ENCODE results near the gene CELA2B.
"Not testable (repeated sequence)": the region's sequence is repeated elsewhere in the genome, so short reads cannot be mapped to it uniquely, and the experiment has no call there.

CELA2B gene

GRCh38 chr1:15475752-15476314 lies at the start of gene CELA2B:
TSS of gene CELA2B (plus strand) at chr1:15476104. CDS start at chr1:15476126, 22 bp downstream.
- no peak for DNase-seq

GRCh38 chr1:15426492-15427279 lies 49.2 kb upstream of the CELA2B start:
- DNase-seq, result no peak

- DNase-seq, result no peak
Observed at GRCh38 chr1:15427280-15427666, 48.6 kb upstream of the CELA2B start.

DNA sequence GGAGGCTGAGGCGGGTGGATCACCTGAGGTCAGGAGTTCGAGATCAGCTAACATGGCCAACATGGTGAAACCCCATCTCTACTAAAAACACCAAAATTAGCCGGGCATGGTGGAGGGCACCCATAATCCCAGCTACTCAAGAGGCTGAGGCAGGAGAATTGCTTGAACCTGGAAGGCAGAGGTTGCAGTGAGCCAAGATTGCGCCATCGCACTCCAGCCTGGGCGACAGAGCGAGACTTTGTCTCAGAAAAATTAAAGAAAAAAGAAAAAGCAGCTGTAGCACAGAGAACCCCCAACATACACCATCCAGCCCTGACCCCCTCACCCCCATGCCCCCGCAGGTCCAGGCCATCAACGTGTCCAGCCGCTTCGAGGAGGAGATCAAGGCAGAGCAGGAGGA lies 47.7 kb upstream of the CELA2B start:
- DNase-seq, result not testable (repeated sequence)

DNA sequence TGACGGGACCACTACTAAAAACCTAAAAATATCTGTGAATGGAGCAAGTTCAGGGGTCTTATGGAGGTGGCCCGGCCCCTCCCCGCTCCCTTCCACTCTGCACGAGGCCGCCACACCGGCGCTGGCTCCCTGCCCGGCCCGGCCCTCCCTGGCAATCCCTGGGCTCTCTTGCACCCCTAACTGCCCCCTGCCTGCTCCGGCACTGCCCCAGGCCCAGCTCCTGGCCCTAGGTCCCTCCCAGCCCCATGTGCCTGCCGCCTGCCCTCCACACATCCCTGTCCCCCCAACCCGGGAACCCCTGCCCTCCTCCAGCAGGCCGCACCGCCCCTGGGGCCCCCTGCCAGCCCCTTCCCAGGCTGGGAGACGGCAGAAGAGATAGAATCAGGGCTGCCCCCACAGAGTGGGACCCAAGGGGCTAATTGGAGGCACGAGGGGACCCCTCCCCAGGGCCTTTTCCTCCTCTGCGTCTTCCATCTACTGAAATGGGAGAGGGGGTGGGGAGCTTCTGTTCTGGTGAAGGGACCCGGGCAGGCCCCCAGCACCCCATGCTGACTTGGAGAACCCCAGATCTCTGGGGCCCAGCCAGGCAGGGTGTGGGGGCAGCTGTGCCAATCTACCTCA lies 47.0 kb upstream of the CELA2B start:
- DNase-seq, result no peak

DNA sequence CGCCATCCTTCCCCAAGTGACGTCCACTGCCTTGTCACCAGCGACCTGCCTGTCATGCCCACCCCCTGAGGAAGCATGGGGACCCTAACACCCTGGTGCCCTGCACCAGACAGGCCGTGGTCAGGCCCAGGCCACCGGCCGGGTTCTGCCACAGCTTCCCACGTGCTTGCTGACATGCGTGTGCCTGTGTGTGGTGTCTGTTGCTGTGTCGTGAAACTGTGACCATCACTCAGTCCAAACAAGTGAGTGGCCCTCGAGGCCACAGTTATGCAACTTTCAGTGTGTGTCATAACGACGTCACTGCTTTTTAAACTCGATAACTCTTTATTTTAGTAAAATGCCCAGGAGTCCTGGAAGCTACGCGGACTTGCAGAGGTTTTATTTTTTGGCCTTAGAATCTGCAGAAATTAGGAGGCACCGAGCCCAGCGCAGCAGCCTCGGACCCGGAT lies 46.2 kb upstream of the CELA2B start:
- no peak for DNase-seq

DNA sequence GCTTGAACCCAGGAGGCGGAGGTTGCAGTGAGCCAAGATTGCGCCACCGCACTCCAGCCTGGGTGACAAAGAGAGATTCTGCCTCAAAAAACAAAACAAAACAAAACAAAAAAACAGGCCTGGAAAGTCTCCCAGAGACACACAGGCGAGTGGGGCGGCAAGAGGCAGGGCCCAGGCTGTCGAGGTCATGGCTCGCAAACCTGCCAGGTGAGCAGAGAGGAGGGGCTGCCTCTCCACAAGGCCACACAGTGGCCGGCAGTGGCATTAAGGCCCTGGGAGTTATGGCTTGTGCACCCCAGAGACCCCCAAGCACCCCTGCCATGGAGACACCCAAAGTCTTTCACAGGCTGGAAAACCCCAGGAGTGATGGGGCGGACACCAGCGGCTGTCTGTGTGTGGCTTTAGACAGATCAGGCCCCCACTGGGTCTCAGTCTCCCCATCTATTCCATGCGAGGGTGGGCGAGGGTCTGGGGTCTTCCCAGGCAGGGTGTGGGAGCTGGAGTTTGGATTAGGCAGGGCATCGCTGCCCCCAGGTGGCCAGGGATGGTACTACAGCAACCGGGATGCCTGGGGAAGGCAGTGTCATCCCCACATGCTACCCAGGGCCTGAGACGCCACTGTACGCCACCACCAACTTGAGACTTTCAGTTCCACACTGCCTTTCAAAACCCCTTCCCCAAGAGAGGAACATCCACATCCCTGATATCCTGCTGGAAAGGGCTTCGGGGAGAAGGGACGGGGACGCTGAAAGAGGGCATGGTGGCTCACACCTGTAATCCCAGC lies 44.9 kb upstream of the CELA2B start:
- peak; percentile 80 for DNase-seq

DNA sequence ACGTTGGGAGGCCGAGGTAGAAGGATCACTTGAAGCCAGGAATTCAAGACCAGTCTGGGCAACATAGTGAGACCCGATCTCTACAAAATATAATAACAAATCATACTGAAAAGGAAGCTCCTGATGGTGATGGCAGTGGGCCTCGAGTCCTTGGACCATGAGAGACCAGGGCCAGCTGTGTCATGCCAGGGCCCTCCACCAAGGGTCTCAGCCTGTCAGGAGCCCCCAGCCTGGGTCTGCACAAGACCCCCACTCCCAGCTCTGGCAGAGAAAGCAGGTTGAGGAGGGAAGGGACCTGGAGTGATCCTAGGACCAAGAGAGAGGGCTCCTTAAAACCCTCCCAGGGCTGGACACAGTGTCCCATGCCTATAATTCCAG lies 44.3 kb upstream of the CELA2B start:
- no peak for DNase-seq

DNA sequence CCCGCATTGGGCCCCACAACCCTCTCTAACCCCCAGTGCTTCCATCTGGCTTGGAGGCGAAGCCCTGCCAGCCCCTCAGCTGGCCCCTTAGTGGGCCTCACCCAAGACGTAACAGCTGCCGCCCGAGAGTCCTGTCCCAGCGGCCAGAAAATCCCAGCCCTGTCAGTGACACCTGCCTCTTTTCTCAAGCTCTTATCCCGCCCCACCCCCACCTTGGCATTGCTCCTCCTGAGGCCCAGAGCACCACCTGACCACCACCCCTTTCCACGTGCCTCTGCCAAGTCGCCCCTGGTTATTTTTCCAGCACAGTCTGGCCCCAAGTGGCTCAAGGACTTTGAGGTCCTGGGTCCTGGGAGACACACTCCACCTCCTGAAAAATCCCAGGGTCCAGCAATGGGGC lies 43.6 kb upstream of the CELA2B start:
- no peak for DNase-seq

DNA sequence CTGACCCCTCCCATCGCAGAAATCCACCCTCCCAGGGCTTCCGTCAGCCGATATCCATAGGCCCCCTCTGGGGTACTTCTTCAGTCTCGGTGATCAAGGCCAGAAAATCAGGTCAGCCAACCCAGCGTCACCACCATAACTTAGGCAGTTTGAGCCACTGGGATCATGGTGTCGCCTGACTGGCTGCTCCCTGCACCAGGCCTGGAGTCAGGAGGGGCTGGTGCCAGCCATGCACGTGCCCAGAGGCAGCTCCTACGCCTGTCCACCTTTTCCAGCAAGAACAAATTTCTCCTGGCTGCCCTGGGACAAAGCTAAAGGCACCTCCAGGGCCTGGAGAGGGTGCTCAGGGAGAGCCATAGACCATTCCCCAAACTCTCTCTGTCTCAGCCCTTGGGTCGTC lies 42.4 kb upstream of the CELA2B start:
- no peak for DNase-seq

GRCh38 chr1:15434739-15435138 lies 41.2 kb upstream of the CELA2B start:
- DNase-seq, result not testable (repeated sequence)

GRCh38 chr1:15435239-15436077 lies 40.4 kb upstream of the CELA2B start:
- DNase-seq, result no peak

GRCh38 chr1:15436881-15437442 lies 38.9 kb upstream of the CELA2B start:
- DNase-seq, result no peak

DNA sequence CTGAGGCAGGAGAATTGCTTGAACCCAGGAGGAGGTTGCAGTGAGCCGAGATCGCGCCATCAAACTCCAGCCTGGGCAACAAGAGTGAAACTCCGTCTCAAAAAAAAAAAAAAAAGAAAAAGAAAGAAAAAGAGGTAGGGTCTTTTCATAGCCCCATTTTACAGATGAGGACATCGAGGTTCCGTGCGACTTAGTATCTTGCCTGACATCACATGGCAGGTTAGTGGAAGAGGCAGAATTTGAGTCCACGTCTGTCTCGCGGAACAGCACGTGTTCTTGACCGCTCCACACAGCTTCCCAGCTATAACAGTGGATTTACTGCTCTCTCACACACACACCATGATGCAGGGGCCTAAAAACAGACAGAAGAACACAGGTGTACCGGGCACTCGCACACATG lies 36.6 kb upstream of the CELA2B start:
- DNase-seq, result no peak

GRCh38 chr1:15440357-15440756 lies 35.5 kb upstream of the CELA2B start:
- DNase-seq, result no peak

DNA sequence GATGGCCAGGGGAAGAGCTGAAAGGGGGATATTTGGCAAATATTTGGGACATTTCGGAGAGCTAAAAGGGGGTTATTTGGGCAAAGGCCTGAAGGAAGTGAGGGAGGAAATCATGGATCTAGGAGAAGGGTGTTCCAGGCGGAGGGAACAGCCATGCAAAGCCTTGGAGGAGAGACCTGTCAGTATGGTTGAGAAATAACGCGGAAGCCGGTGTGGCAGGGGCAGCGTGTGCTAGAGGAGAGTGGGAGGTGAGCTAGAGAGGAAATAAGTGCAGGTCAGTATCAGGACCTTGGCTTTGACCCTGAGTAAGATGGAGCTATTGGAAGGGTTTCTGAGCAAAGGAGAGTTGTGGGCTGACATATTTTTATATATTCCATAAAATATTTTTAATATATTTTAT lies 34.7 kb upstream of the CELA2B start:
- DNase-seq, result no peak

DNA sequence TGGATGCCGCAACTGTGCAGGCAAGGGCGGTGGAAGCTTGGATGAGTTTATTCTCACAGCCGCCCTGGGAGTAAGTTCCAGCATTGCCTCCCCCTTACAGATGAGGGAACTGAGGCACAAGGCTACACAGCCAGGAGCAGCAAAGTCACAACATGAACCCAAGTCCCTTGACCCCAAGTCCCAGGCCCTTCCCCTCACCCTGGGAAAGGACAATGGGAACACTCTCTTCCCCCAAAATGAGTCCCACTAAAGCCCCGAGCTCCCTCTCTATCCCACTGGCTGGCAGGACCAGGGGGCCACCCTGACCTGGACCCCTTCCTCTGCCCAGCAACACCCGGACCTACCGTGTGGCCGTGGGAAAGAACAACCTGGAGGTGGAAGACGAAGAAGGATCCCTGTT lies 33.8 kb upstream of the CELA2B start:
- no peak for DNase-seq

- no peak for DNase-seq
Observed at GRCh38 chr1:15442759-15443158, 33.1 kb upstream of the CELA2B start.

- no peak for DNase-seq
Observed at GRCh38 chr1:15443281-15443680, 32.6 kb upstream of the CELA2B start.

DNA sequence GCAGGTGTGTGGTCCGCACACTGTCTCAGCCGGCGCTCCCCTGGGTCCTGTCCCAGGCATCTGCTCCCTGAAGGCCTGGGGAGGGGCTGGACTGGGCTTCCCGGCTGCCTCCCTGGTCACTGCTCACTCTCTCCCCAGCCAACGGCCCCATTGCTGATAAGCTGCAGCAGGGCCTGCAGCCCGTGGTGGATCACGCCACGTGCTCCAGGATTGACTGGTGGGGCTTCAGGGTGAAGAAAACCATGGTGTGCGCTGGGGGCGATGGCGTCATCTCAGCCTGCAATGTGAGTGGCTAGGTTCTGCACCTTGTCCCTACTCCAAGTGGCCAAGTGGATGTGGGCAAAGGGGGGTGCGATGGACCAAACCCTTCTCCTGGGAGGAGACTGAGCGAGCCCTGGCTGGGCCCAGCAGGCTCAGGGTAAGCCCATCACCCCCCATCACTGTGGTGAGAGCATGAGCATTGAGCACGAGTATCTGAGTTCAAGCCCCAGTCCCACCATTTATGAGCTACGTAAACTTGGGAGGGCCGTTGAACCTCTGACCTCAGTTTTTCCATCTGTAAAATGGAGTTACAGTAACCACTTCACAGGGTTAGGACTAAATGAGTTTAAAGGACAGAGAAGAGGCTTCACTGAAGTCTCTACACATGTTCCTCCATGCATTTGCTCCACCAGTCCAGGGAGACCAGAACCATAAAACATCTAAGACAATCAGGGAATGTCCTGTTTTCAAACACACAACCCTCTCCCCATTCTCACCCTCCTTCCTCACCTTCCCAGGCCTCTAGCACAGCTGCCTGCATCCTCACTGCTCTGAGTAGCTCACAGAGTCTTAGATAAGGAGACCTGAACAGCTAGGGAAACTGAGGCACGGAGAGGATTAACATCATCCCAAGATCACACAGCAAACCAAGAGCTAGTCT lies 31.2 kb upstream of the CELA2B start:
- no peak for DNase-seq
